Ishikawa (cell line): ENCODE data around the gene JUNB.

ENCODE experiments used
- CEBPB ChIP-seq: IDR thresholded peaks from 2 replicates; pipeline ENCODE4 v1.6.1; 2012
- CREB1 ChIP-seq: IDR thresholded peaks from 2 replicates; pipeline ENCODE4 v1.6.1; 2012; ENCODE audit warnings: low read depth
- EGR1 ChIP-seq: IDR thresholded peaks from 2 replicates; pipeline ENCODE4 v1.6.1; 2012
- EP300 ChIP-seq: IDR thresholded peaks from 2 replicates; pipeline ENCODE4 v1.6.1; 2012; ENCODE audit warnings: borderline replicate concordance
- FOXM1 ChIP-seq: IDR thresholded peaks from 2 replicates; pipeline ENCODE4 v1.6.1; 2012; ENCODE audit warnings: low read depth, borderline replicate concordance
- MAX ChIP-seq: IDR thresholded peaks from 2 replicates; pipeline ENCODE4 v1.6.1; 2012
- NFIC ChIP-seq: IDR thresholded peaks from 2 replicates; pipeline ENCODE4 v1.6.1; 2012
- RAD21 ChIP-seq: IDR thresholded peaks from 2 replicates; pipeline ENCODE4 v1.6.1; 2012; ENCODE audit warnings: low read depth
- REST ChIP-seq: IDR thresholded peaks from 2 replicates; pipeline ENCODE4 v1.6.1; 2012; ENCODE audit warnings: low read depth, mild to moderate bottlenecking
- TAF1 ChIP-seq: IDR thresholded peaks from 2 replicates; pipeline ENCODE4 v1.6.1; 2012; ENCODE audit warnings: low read depth, mild to moderate bottlenecking
- TCF12 ChIP-seq: IDR thresholded peaks from 2 replicates; pipeline ENCODE4 v1.6.1; 2012; ENCODE audit warnings: low read depth
- TEAD4 ChIP-seq: IDR thresholded peaks from 2 replicates; pipeline ENCODE4 v1.6.1; 2012
- USF1 ChIP-seq: IDR thresholded peaks from 2 replicates; pipeline ENCODE4 v1.6.1; 2012
- YY1 ChIP-seq: IDR thresholded peaks from 2 replicates; pipeline ENCODE4 v1.6.1; 2012; ENCODE audit warnings: low read depth
- ZBTB7A ChIP-seq: IDR thresholded peaks from 2 replicates; pipeline ENCODE4 v1.6.1; 2012; ENCODE audit warnings: low read depth

Gene JUNB

GRCh38 chr19:12779162-12779993 is 11.9 kb upstream of the JUNB start:
- TF ChIP-seq NFIC (peak; percentile 54; the same call in 1 of the 2 replicates), TEAD4 (no peak), TCF12 (0 out of 2 replicates have a peak, but pooled peaks have one; percentile 38)

GRCh38 chr19:12782174-12782423 is 9.2 kb upstream of the JUNB start:
- TF ChIP-seq NFIC (no peak), RAD21 (no peak), CEBPB (no peak), EP300 (no peak), TCF12 (no peak), CREB1 (no peak), EGR1 (no peak), YY1 (no peak), TAF1 (no peak)

- TF ChIP-seq CREB1, result peak; percentile 54; the same call in 1 of the 2 replicates
- no peak for TF ChIP-seq REST
- peak; percentile 99 for TF ChIP-seq ZBTB7A
- no peak; the same call in 1 of the 2 replicates for TF ChIP-seq TAF1
- TF ChIP-seq RAD21, result no peak; the same call in 1 of the 2 replicates
- peak; percentile 66 for TF ChIP-seq TCF12
- 0 out of 2 replicates have a peak, but pooled peaks have one; percentile 30 for TF ChIP-seq USF1
- no peak for TF ChIP-seq FOXM1
- TF ChIP-seq CEBPB, result no peak
- TF ChIP-seq YY1, result peak; percentile 14; the same call in 1 of the 2 replicates
- TF ChIP-seq MAX, result peak; percentile 76
- TF ChIP-seq EP300, result peak; percentile 64; the same call in 1 of the 2 replicates
- peak; percentile 7; the same call in 1 of the 2 replicates for TF ChIP-seq NFIC
- peak; percentile 100 for TF ChIP-seq EGR1
- TF ChIP-seq TEAD4, result 0 out of 2 replicates have a peak, but pooled peaks have one; percentile 56
Measured at GRCh38 chr19:12782424-12783290, 8.6 kb upstream of the JUNB start.

- TF ChIP-seq ZBTB7A (no peak), FOXM1 (no peak), EP300 (no peak), TAF1 (no peak; the same call in 1 of the 2 replicates), MAX (no peak), EGR1 (no peak), CEBPB (no peak), YY1 (no peak), TEAD4 (no peak), RAD21 (no peak), REST (no peak), NFIC (no peak)
Measured at GRCh38 chr19:12783291-12783848, 7.9 kb upstream of the JUNB start.

GRCh38 chr19:12783849-12784393 is 7.4 kb upstream of the JUNB start:
- TF ChIP-seq NFIC (peak; percentile 50), CEBPB (no peak), MAX (peak; percentile 68), RAD21 (no peak; the same call in 1 of the 2 replicates), ZBTB7A (peak; percentile 50; the same call in 1 of the 2 replicates), TEAD4 (peak; percentile 94), YY1 (0 out of 2 replicates have a peak, but pooled peaks have one; percentile 49), TAF1 (no peak), TCF12 (peak; percentile 93), REST (no peak), CREB1 (no peak), EP300 (peak; percentile 92), USF1 (0 out of 2 replicates have a peak, but pooled peaks have one; percentile 14), EGR1 (peak; percentile 75), FOXM1 (peak; percentile 80)
